Measurements from ENCODE around the gene SLC39A10.

Gene SLC39A10

GRCh38 chr2:195722075-195722474, 65.0 kb downstream of the SLC39A10 start:
- DNase-seq, result no peak

- no peak for DNase-seq
Measured at GRCh38 chr2:195727106-195727505, 70.1 kb downstream of the SLC39A10 start.

- no peak for DNase-seq
Measured at GRCh38 chr2:195730912-195731311, 73.9 kb downstream of the SLC39A10 start.

- no peak for DNase-seq
Measured at GRCh38 chr2:195732574-195732973, 75.5 kb downstream of the SLC39A10 start.

- no peak for DNase-seq
Measured at GRCh38 chr2:195733831-195734230, 76.8 kb downstream of the SLC39A10 start.

GRCh38 chr2:195734395-195734794, 77.4 kb downstream of the SLC39A10 start:
- no peak for DNase-seq

- DNase-seq, result no peak
Measured at GRCh38 chr2:195734931-195735330, 77.9 kb downstream of the SLC39A10 start.

GRCh38 chr2:195735347-195735746, 78.3 kb downstream of the SLC39A10 start:
- DNase-seq, result no peak

- no peak for DNase-seq
Measured at GRCh38 chr2:195737511-195738325, 80.7 kb downstream of the SLC39A10 start.

GRCh38 chr2:195741191-195741590, 84.2 kb downstream of the SLC39A10 start:
- DNase-seq, result no peak

GRCh38 chr2:195756218-195756942, 99.4 kb downstream of the SLC39A10 start:
- DNase-seq, result no peak

- DNase-seq, result no peak
Measured at GRCh38 chr2:195758846-195759245, 101.8 kb downstream of the SLC39A10 start.

GRCh38 chr2:195759877-195760276, 102.9 kb downstream of the SLC39A10 start:
- DNase-seq, result no peak

GRCh38 chr2:195763866-195764265, 106.8 kb downstream of the SLC39A10 start:
- no peak for DNase-seq

- DNase-seq, result no peak
Measured at GRCh38 chr2:195766691-195767090, 109.7 kb downstream of the SLC39A10 start.

- no peak for DNase-seq
Measured at GRCh38 chr2:195768431-195768830, 111.4 kb downstream of the SLC39A10 start.

GRCh38 chr2:195769975-195770374, 112.9 kb downstream of the SLC39A10 start:
- DNase-seq, result no peak

GRCh38 chr2:195779491-195779890, 122.5 kb downstream of the SLC39A10 start:
- no peak for DNase-seq

GRCh38 chr2:195782156-195782555, 125.1 kb downstream of the SLC39A10 start:
- DNase-seq, result no peak

Data from hypothalamus (tissue), 51 donors.